Mesodermal cell (in vitro differentiated cells): ENCODE measurements around the gene OPTC.

Experiments
- H3K27ac ChIP-seq: 2 replicates; pipeline ENCODE4 v1.7.0; 2013; ENCODE audit warnings: mild to moderate bottlenecking, low read depth, low read length, moderate library complexity; ENCODE audit not compliant: severe bottlenecking
- H3K36me3 ChIP-seq: 2 replicates; pipeline ENCODE4 v1.7.1; 2013; ENCODE audit warnings: mild to moderate bottlenecking, low read length, moderate library complexity; ENCODE audit not compliant: control insufficient read depth, insufficient read depth
- H3K4me1 ChIP-seq: one replicate; pipeline ENCODE4 v1.7.1; 2013; ENCODE audit warnings: mild to moderate bottlenecking, low read length; ENCODE audit not compliant: insufficient read depth, control insufficient read depth, poor library complexity, severe bottlenecking
- H3K4me3 ChIP-seq: 2 replicates; pipeline ENCODE4 v1.7.0; 2013; ENCODE audit warnings: low read length, control low read depth, mild to moderate bottlenecking; ENCODE audit not compliant: insufficient read depth, poor library complexity, severe bottlenecking; ENCODE audit errors: extremely low read depth
- H3K9me3 ChIP-seq: 2 replicates; pipeline ENCODE4 v1.7.1; 2013; ENCODE audit warnings: mild to moderate bottlenecking, low read length, moderate library complexity; ENCODE audit not compliant: control insufficient read depth
- WGBS, 2 experiments: methylation state at CpG; one replicate each; pipeline ENCODE4 v1.1.5; 2013; ENCODE audit warnings: missing lambda C conversion rate in 2 of 2; ENCODE audit not compliant: insufficient coverage in 2 of 2; 5-methylcytosine and 5-hydroxymethylcytosine counted together

Gene OPTC

DNA sequence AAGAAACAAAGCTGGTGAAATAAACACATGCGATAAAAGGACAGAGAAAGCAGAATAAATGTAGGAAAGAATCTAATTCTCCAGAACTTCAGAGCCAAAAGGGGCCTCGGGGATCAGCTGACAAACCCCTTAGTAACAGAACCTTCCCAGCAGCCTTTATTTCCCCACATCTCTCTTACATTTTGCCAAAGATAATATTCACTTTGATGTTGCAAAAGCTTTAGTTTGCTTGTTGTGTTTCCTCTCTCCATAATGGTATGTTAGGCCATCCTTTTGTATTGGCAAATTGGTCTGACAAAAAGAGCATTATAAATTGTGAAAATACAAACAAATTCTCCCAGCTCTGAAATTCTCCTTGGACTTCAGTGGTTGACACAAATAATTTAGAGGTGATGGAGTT lies 54.9 kb downstream of the OPTC start:
- no CpG with 5 or more reads among the region's 2 CpGs for WGBS, 2 experiments
- Histone ChIP-seq H3K27ac (no peak overlapping the region), H3K4me1 (peaks cover 9% of the 10 kb centered on the region), H3K36me3 (no peaks in the 10 kb centered on the region), H3K9me3 (no peaks in the 10 kb centered on the region), H3K4me3 (no peak overlapping the region)

DNA sequence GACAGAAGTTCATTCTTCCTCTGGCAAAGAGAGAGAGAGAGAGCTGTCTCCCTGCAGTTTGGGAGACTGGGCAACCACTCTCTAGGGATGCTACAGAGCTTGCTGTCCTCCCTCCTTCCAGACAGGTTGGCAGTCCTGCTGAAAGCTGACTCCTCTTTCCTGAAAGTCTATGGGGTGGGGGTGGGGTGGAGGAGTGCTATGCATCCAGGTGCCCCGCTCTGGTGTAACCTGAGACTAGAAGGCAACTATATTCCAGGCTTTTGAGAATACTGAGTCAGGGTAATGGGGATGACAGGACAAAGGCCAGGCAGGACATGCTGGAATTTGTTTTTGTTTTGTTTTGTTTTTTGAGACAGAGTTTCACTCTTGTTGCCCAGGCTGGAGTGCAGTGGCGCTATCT lies 55.4 kb downstream of the OPTC start:
- H3K9me3 ChIP-seq, result no peaks in the 10 kb centered on the region
- H3K36me3 ChIP-seq, result no peaks in the 10 kb centered on the region
- H3K4me3 ChIP-seq, result no peak overlapping the region
- H3K27ac ChIP-seq, result no peak overlapping the region
- H3K4me1 ChIP-seq, result peaks cover 9% of the 10 kb centered on the region
- WGBS, 2 experiments, result 43 to 80% methylated on average over 1 to 2 of the region's 2 CpGs

DNA sequence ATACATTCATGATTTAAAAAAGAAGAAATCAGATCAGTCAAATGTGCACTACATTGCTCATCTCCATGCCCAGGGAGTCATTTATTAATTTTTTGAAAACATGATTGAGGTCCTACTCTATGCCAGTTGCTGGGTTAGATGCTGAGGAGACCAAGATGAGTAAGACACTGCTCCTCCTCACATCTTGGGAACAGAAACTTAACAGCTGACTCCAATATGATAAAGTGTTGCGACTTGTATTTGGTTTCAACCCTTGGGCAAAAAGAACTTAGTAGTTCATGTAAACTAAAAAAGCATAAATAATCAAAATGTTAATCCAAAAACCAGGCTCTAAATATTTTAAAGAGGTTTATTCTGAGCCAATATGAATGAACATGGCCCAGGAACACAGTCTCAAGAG lies 56.9 kb downstream of the OPTC start:
- Histone ChIP-seq H3K9me3 (no peaks in the 10 kb centered on the region), H3K4me1 (peaks cover 18% of the 10 kb centered on the region), H3K27ac (no peak overlapping the region), H3K36me3 (no peaks in the 10 kb centered on the region), H3K4me3 (no peak overlapping the region)
- WGBS, 2 experiments, result no CpG with 5 or more reads among the region's 1 CpG

DNA sequence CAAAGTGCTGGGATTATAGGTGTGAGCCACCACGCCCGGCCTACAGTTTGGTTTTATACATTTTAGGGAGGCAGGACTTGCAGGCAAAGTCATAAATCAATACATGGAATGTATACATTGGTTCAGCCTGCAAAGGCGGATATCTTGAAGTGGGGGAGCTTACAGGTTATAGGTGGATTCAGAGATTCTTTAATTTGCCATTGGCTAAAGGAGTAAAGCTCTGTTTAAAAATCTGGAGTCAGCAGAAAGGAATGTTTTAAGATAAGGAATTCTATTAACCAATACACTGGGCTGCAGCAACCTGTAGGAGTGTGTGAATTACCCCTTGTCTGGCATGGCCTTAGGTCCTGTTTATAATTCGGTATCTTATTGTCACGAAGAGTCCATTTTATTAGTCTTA lies 57.6 kb downstream of the OPTC start:
- WGBS, 2 experiments, result 93 to 95% methylated on average over 2 to 3 of the region's 5 CpGs
- no peak overlapping the region for H3K4me3 ChIP-seq
- no peaks in the 10 kb centered on the region for H3K9me3 ChIP-seq
- H3K36me3 ChIP-seq, result no peaks in the 10 kb centered on the region
- H3K4me1 ChIP-seq, result peaks cover 25% of the 10 kb centered on the region
- H3K27ac ChIP-seq, result no peak overlapping the region

DNA sequence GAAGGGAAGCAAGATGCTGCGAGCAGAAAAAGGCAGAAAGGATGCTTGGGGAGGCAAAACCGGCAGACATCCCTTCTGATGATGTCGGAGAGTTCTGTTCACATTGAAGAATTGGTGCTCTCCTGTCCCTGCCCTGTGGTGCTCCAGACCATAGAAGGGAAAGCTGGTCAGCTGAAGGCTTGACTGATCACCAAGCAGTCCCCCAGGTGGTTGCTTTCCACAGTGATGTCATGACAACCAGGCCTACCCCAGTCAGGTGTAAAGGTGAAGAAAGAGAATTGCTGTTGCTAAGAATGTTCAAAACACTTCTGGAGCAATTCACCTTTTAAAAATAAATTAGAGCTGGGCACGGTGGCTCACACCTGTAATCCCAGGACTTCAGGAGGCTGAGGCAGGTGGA lies 59.5 kb downstream of the OPTC start:
- Histone ChIP-seq H3K4me1 (peaks cover 43% of the 10 kb centered on the region), H3K9me3 (no peaks in the 10 kb centered on the region), H3K27ac (no peak overlapping the region), H3K4me3 (no peak overlapping the region), H3K36me3 (no peaks in the 10 kb centered on the region)
- 85 to 92% methylated on average over 4 of the region's 4 CpGs for WGBS, 2 experiments

DNA sequence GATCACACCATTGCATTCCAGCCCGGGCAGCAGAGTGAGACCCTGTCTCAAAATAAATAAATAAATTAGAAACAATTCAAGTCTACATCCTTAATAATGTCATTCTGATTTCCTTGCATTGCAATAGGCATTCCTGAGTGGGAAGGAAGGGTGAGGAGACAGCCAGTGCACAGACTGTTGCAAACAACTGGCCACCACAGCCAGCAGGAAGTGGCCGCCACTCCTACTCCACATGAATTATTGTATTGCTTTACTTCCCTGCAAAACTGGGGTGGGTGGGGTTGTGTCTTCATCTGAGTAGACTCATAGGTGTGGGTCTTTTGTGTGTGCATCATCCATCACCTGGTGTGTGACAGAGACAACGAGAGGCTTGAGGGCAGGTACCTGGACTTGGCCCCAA lies 60.1 kb downstream of the OPTC start:
- WGBS, 2 experiments, result 92 to 100% methylated on average over 1 of the region's 3 CpGs
- peaks cover 46% of the 10 kb centered on the region for H3K4me1 ChIP-seq
- H3K36me3 ChIP-seq, result no peaks in the 10 kb centered on the region

DNA sequence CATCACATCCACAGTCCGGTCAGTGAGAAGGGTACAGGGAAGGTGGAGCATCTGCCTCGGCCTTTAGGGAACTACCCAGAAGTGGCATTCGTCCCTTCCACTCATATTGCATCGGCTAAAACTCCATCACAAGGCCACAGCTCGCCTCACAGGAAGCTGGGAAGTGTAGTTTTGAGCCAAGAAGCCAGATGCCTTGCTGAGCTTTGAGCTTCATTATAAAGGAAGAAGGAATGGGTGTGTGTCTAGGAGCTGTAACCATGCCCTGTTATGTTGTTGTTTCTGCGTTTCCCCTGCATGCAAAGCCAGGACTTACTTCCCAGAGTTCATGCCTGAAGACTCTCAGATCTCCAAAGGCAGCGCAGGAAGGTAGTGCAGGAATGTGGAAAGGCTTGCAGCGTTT lies 61.1 kb downstream of the OPTC start:
- Histone ChIP-seq H3K27ac (no peak overlapping the region), H3K4me3 (no peak overlapping the region), H3K4me1 (peaks cover 44% of the 10 kb centered on the region), H3K36me3 (no peaks in the 10 kb centered on the region), H3K9me3 (no peaks in the 10 kb centered on the region)
- WGBS, 2 experiments, result 89 to 92% methylated on average over 4 to 6 of the region's 8 CpGs

More for the DNA sequence above, 60.1 kb downstream of the OPTC start:
- H3K27ac ChIP-seq, result no peak overlapping the region
- H3K9me3 ChIP-seq, result no peaks in the 10 kb centered on the region
- no peak overlapping the region for H3K4me3 ChIP-seq

DNA sequence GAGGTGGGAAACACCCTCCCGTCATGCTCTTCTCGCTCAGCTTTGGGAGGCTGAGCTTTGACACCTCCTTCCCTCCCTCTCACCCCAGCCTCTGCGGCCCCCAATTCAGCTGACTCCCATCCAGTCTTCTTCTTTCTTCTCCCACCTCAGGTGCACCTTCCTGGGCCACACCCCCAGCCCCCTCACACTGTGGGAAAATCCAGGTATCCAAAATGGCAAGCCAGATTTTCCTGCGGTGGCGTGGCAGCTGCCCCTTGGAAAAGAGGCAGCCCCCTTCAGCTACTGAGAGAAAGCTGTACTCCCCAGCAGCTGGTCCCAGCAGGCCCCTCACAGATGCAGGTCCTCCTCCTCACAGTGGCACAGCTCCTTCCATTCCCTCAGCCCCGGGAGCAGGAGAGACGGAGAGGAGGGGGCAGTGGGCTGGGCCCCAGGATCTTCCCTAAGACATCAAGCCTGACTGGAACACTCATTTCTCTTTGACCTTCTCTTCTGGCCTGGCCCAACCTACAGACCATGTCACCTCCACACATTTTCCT lies 61.6 kb downstream of the OPTC start:
- WGBS, 2 experiments, result 73 to 79% methylated on average over 6 to 7 of the region's 7 CpGs
- peak overlapping the region; percentile 86 for H3K27ac ChIP-seq
- no peaks in the 10 kb centered on the region for H3K9me3 ChIP-seq
- H3K4me1 ChIP-seq, result peaks cover 44% of the 10 kb centered on the region
- no peaks in the 10 kb centered on the region for H3K36me3 ChIP-seq
- no peak overlapping the region for H3K4me3 ChIP-seq

DNA sequence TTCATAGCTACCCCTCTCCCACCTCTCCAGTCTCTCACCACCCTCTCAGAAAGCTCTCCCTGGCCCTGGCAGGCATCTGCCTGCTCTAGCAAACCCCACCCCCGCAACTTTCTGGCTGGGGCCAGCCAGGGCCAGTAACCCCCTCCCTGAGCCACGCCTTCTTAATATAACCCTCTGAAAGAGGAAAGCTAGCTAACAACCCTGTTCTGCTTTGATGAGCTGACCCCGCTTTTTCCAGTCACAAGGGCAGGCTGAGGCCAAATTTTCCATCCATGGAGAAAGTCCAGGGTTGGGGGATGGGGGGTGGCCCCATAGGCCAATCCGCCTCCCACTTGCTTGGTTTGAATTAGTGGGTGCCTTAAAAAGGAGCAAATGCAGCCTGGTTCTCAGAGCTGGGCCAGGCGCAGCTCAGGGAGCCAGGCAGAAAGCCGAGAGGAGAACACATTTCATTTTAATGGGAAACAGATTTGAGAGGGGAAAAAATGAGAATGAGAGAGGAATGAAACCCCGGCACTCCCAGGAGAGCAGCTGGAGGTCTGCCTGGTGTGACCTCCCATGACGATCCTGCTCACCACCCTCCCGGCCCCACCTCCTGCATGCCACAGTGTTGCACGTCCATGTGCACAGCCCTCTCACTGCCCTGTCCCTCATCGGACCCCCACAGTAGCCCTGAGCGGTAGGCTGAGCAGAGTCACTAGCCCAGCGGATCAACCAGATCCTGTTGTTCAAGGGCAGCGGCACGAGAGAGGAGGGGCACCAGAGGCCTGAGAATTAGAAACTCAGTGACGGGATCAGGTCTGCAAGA lies 62.3 kb downstream of the OPTC start:
- H3K4me1 ChIP-seq, result peaks cover 44% of the 10 kb centered on the region
- H3K27ac ChIP-seq, result peak overlapping the region; percentile 86
- H3K9me3 ChIP-seq, result no peaks in the 10 kb centered on the region
- no peak overlapping the region for H3K4me3 ChIP-seq
- 54 to 64% methylated on average over 13 to 15 of the region's 16 CpGs for WGBS, 2 experiments
- no peaks in the 10 kb centered on the region for H3K36me3 ChIP-seq

DNA sequence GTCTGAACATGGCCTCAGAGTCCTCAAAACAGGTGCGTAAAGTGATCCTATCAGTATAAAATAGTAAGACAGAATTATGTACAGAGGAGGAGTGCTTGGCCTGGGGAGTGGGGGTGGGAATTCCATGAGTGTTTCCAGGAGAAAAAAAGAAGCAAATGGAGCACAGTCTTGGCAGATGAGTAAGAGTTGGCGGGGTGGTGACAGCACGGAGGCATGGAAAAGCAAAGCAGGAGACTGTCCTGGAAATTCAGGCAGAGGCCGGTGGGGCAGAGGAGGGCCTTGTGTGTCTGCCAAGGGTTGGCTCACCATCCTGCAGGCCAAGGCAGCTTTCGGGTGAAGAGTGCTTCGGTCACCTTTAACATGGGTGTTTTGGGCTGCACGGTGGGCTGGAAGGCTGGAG lies 63.4 kb downstream of the OPTC start:
- Histone ChIP-seq H3K9me3 (no peaks in the 10 kb centered on the region), H3K4me1 (peaks cover 44% of the 10 kb centered on the region), H3K4me3 (no peak overlapping the region), H3K27ac (peak overlapping the region; percentile 86), H3K36me3 (no peaks in the 10 kb centered on the region)
- WGBS, 2 experiments, result 85 to 95% methylated on average over 7 of the region's 7 CpGs

DNA sequence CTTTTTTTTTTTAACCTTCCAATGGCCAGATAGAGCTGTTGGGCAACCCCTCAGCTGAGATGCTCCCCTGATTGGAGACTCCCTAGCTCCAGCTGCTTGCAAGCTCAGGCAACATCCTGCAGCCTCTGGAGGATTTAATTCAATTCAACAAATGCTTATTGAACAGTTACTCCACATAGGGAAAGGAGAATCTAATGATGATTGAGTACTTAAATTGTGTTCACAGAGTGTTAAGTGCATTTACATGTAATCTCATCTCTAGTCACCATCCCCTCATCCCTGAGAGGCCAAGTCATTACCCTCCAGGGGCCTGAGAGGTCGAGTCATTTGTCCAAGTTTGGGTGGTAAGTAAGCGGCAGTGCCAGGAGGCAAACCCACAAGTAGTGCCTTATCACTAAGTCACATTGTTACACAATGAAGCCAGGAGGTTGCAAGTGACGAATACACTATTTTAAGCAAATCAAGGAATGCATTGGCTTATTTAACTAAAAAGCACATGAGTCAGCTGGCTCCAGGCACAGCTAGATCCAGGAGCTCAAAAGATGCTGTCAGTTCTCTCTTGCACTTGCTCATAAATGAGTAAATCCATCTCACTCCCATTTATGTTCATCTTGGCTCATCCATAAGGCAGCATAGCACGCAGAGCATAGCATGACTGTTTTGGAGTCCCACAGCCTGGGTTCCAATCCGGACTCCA lies 64.3 kb downstream of the OPTC start:
- H3K4me1 ChIP-seq, result peaks cover 44% of the 10 kb centered on the region
- H3K9me3 ChIP-seq, result no peaks in the 10 kb centered on the region
- 72 to 87% methylated on average over 3 of the region's 5 CpGs for WGBS, 2 experiments
- peak overlapping the region; percentile 86 for H3K27ac ChIP-seq
- H3K36me3 ChIP-seq, result no peaks in the 10 kb centered on the region
- H3K4me3 ChIP-seq, result no peak overlapping the region
